HCT116 (cell line): ENCODE data around the gene GAB2. TPM values are rescaled to one million over a fixed set of nuclear protein-coding genes. Genes with fewer than 3 reads are reported as not detected.
"Not testable (repeated sequence)": the region's sequence is repeated elsewhere in the genome, so short reads cannot be mapped to it uniquely, and the experiment has no call there.

Experiments used
- ATAC-seq: fragments of 200-7000 bp; cut with Tn5 transposase; 2 replicates; pipeline ENCODE4 v1.9.1; 2020; ENCODE audit warnings: mild to moderate bottlenecking, moderate library complexity
- BruUV-seq: library from RNA; stranded (reverse); fragments of 400-500 nt; replicated peaks from 2 replicates; lab custom pipeline; 2021; lab: Mats Ljungman, UMichigan
- CTCF ChIA-PET: fragments of 300-600 bp; sonication (Branson Sonifier 250); formaldehyde crosslinking; loops from one replicate; lab custom pipeline; 2021; ENCODE audit warnings: antibody characterized with exemption; lab: Charles Lee
- POLR2A ChIA-PET: fragments of 300-600, 350-600 bp; sonication (Branson Sonifier 250); formaldehyde crosslinking; loops from one replicate; lab custom pipeline; 2021; ENCODE audit warnings: antibody characterized with exemption; lab: Charles Lee
- RAD21 ChIA-PET, 2 experiments: fragments of 300-600 bp; sonication (Branson Sonifier 250); formaldehyde crosslinking; loops; one replicate each; lab custom pipeline; 2023; ENCODE audit warnings: low total read pairs in 2 of 2; ENCODE audit not compliant: uncharacterized antibody in 2 of 2, unreplicated experiment in 2 of 2, low non-redundant PET in 1 of 2; lab: Charles Lee
- DNase-seq: peaks from one replicate; pipeline ENCODE4 v3.0.0-alpha.2; 2010; ENCODE audit warnings: low read depth, low spot score
- H2AFZ ChIP-seq: fragments of 200-600 bp; shearing (Covaris generic), sonication (generic); 2 replicates; pipeline ENCODE4 v1.6.1; 2017; ENCODE audit warnings: low read depth, mixed run types, mixed read lengths, antibody characterized with exemption, low read length; ENCODE audit not compliant: poor library complexity, severe bottlenecking
- H3K27ac ChIP-seq: 2 replicates; pipeline ENCODE4 v1.5.1; 2012; ENCODE audit warnings: low read depth, low read length
- H3K27me3 ChIP-seq: fragments of 200-600 bp; sonication (generic); 2 replicates; pipeline ENCODE4 v1.6.1; 2016; ENCODE audit warnings: mixed run types, low read length, mixed read lengths; ENCODE audit not compliant: insufficient read depth
- H3K36me3 ChIP-seq, 2 experiments: fragments of 200-500 bp in 1 of 2; fragments of 200-600 bp in 1 of 2; sonication (Bioruptor generic) in 1 of 2; sonication (generic) in 1 of 2; 2 replicates each; pipeline versions ENCODE4 v1.5.1 to v1.6.1; 2014 to 2016; ENCODE audit warnings: low read length in 2 of 2, inconsistent platforms in 1 of 2, mixed read lengths in 1 of 2, mixed run types in 1 of 2; ENCODE audit not compliant: insufficient read depth in 2 of 2, control insufficient read depth in 1 of 2
- H3K4me1 ChIP-seq, 2 experiments: fragments of 200-600 bp in 1 of 2; sonication (generic) in 1 of 2; 2 replicates each; pipeline versions ENCODE4 v1.5.1 to v1.6.1; 2012 to 2017; ENCODE audit warnings: low read length in 2 of 2, inconsistent platforms in 1 of 2, mild to moderate bottlenecking in 1 of 2, mixed read lengths in 1 of 2, mixed run types in 1 of 2, moderate library complexity in 1 of 2; ENCODE audit not compliant: insufficient read depth in 2 of 2, control insufficient read depth in 1 of 2
- H3K4me2 ChIP-seq: fragments of 200-600 bp; sonication (generic); 2 replicates; pipeline ENCODE4 v1.6.1; 2017; ENCODE audit warnings: mixed run types, low read length, mixed read lengths
- H3K4me3 ChIP-seq, 2 experiments: fragments of 200-600 bp in 1 of 2; sonication (generic) in 1 of 2; replicated peaks in 1 of 2; 2 replicates each; pipeline ENCODE4 v1.5.1; 2011 to 2016; ENCODE audit warnings: low read length in 2 of 2, control low read depth in 1 of 2, low read depth in 1 of 2, mild to moderate bottlenecking in 1 of 2, mixed read lengths in 1 of 2, mixed run types in 1 of 2
- H3K79me2 ChIP-seq: fragments of 200-600 bp; sonication (generic); 2 replicates; pipeline ENCODE4 v1.6.1; 2017; ENCODE audit warnings: mild to moderate bottlenecking, mixed run types, low read length, moderate library complexity, mixed read lengths; ENCODE audit not compliant: insufficient read depth
- H3K9ac ChIP-seq: fragments of 200-600 bp; sonication (generic); 2 replicates; pipeline ENCODE4 v1.6.1; 2016; ENCODE audit warnings: low read length, mixed read lengths
- H3K9me2 ChIP-seq: fragments of 200-600 bp; sonication (generic), shearing (Covaris generic); 2 replicates; pipeline ENCODE4 v1.6.1; 2017; ENCODE audit warnings: mixed run types, mild to moderate bottlenecking, moderate library complexity; ENCODE audit not compliant: insufficient read depth
- H3K9me3 ChIP-seq, 2 experiments: fragments of 200-500 bp in 1 of 2; fragments of 200-600 bp in 1 of 2; sonication (Bioruptor generic) in 1 of 2; sonication (generic) in 1 of 2; 2 replicates each; pipeline ENCODE4 v1.6.1; 2014 to 2017; ENCODE audit warnings: low read length in 2 of 2, mixed read lengths in 2 of 2, inconsistent platforms in 1 of 2, low read depth in 1 of 2, mild to moderate bottlenecking in 1 of 2, mixed run types in 1 of 2, moderate library complexity in 1 of 2; ENCODE audit not compliant: control insufficient read depth in 1 of 2, insufficient read depth in 1 of 2
- H4K20me1 ChIP-seq: fragments of 200-600 bp; sonication (generic), shearing (Covaris generic); 2 replicates; pipeline ENCODE4 v1.6.1; 2017; ENCODE audit warnings: mixed run types, mild to moderate bottlenecking, moderate library complexity; ENCODE audit not compliant: insufficient read depth
- CEBPB ChIP-seq: IDR thresholded peaks from 2 replicates; pipeline ENCODE4 v1.6.1; 2012; ENCODE audit warnings: low read depth
- EGR1 ChIP-seq: IDR thresholded peaks from 2 replicates; pipeline ENCODE4 v1.6.1; 2012; ENCODE audit warnings: low read depth
- ELF1 ChIP-seq: IDR thresholded peaks from 2 replicates; pipeline ENCODE4 v1.6.1; 2012; ENCODE audit warnings: low read depth, borderline replicate concordance
- EZH2phosphoT487 ChIP-seq: fragments of 200-600 bp; IDR thresholded peaks from 2 replicates; pipeline ENCODE4 v1.6.1; 2018; ENCODE audit warnings: antibody characterized with exemption, borderline replicate concordance
- FOSL1 ChIP-seq: IDR thresholded peaks from 2 replicates; pipeline ENCODE4 v1.6.1; 2012; ENCODE audit warnings: low read depth
- JUND ChIP-seq: IDR thresholded peaks from 2 replicates; pipeline ENCODE4 v1.6.1; 2012
- POLR2A ChIP-seq: IDR thresholded peaks from 2 replicates; pipeline ENCODE4 v1.7.0; 2011; ENCODE audit warnings: borderline replicate concordance; ENCODE audit not compliant: insufficient read depth, insufficient read length; ENCODE audit errors: extremely low read depth
- POLR2AphosphoS5 ChIP-seq: IDR thresholded peaks from 2 replicates; pipeline ENCODE4 v1.6.1; 2011; ENCODE audit warnings: mild to moderate bottlenecking, low read depth, low read length, moderate library complexity
- RAD21 ChIP-seq: IDR thresholded peaks from 2 replicates; pipeline ENCODE4 v1.6.1; 2012; ENCODE audit warnings: low read depth, mild to moderate bottlenecking
- SP1 ChIP-seq: IDR thresholded peaks from 2 replicates; pipeline ENCODE4 v1.6.1; 2012; ENCODE audit warnings: low read depth
- TCF7L2 ChIP-seq: IDR thresholded peaks from 2 replicates; pipeline ENCODE4 v1.7.0; 2011; ENCODE audit warnings: borderline replicate concordance, inconsistent platforms; ENCODE audit not compliant: insufficient read depth, insufficient read length; ENCODE audit errors: extremely low read depth
- YY1 ChIP-seq: IDR thresholded peaks from 2 replicates; pipeline ENCODE4 v1.6.1; 2011; ENCODE audit warnings: low read length, low read depth, moderate library complexity, mild to moderate bottlenecking; ENCODE audit not compliant: insufficient replicate concordance; ENCODE audit errors: extremely low read depth
- ZFX ChIP-seq: fragments of 450-650 bp; IDR thresholded peaks from 2 replicates; pipeline ENCODE4 v1.6.1; 2017
- intact Hi-C: fragments of 100-400 bp; cut with micrococcal nuclease; formaldehyde crosslinking; loops from 2 replicates; pipeline ENCODE4 v1.10.0; 2022
- total RNA-seq: library from RNA; stranded (reverse); gene quantifications from one replicate; pipeline ENCODE4 v1.2.1, GENCODE V29; 2021; ENCODE audit not compliant: unreplicated experiment
- TF ChIP-seq, protein P1 (sequence below): IDR thresholded peaks from 2 replicates; pipeline ENCODE4 v1.6.1; 2012
- TF ChIP-seq, protein P2 (sequence below): IDR thresholded peaks from 2 replicates; pipeline ENCODE4 v1.6.1; 2011; ENCODE audit warnings: mild to moderate bottlenecking, low read length, moderate library complexity; ENCODE audit not compliant: insufficient replicate concordance; ENCODE audit errors: extremely low read depth
- TF ChIP-seq, protein P3 (sequence below): IDR thresholded peaks from 2 replicates; pipeline ENCODE4 v1.6.1; 2012; ENCODE audit warnings: low read depth

The GAB2 gene
- total RNA-seq, 1 experiment from 2014 or later: 1.9 TPM

DNA sequence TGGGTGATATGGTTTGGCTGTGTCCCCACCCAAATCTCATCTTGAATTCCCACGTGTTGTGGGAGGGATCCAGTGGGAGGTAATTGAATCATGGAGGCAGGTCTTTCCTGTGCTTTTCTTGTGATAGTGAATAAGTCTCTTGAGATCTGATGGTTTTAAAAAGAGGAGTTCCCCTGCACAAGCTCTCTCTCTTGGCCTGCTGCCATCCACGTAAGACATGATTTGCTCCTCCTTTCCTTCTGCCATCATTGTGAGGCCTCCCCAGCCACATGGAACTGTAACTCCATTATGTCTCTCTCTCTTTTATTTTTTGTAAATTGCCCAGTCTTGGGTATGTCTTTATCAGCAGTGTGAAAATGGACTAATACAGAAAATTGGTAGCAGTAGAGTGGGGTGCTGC is 145.8 kb downstream of the GAB2 start:
- POLR2A ChIA-PET, H3K4me3 ChIP-seq, ATAC-seq, RAD21 ChIA-PET, BruUV-seq, H3K9me2 ChIP-seq, H3K4me2 ChIP-seq, DNase-seq, H3K27me3 ChIP-seq, CTCF ChIA-PET, intact Hi-C loops, H4K20me1 ChIP-seq, H3K27ac ChIP-seq, H3K36me3 ChIP-seq, H2AFZ ChIP-seq, H3K9me3 ChIP-seq, H3K4me1 ChIP-seq, H3K79me2 ChIP-seq, H3K9ac ChIP-seq: not testable (repeated sequence)

DNA sequence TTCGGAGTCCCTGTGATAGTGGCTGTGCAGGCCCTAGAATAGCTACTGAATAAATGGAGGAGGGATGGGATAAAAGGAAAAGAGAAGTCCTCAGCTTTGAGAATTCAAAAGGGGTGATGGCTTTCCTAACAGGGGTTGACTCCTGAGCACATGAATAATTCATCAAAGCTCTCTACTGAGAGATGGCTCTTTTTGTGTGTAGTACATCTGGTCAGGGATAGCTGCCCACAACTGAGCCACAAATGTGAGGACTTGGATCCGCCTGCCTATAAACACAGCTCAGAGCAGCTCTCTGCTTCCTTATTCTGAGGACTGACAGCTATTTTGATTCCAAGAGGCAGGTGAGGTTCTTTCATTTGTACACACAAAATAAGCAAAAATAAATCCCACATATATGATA is 146.6 kb downstream of the GAB2 start:
- ATAC-seq: no peak
- CTCF ChIA-PET: no interaction called here
- POLR2A ChIA-PET: no interaction called here

More for the DNA sequence above, 146.6 kb downstream of the GAB2 start:
- no peaks in the 10 kb centered on the region; a peak in 1 of 4 replicates for H3K9me3 ChIP-seq
- H3K4me1 ChIP-seq: no peaks in the 10 kb centered on the region
- RAD21 ChIA-PET: no interaction called here
- no peaks in the 10 kb centered on the region for H3K79me2 ChIP-seq
- no peak overlapping the region for H3K4me3 ChIP-seq
- H3K4me2 ChIP-seq: no peak overlapping the region
- H3K9ac ChIP-seq: no peak overlapping the region
- BruUV-seq: no TSS peak
- no peak for DNase-seq
- no peaks in the 10 kb centered on the region for H3K36me3 ChIP-seq
- no peaks in the 10 kb centered on the region for H3K27me3 ChIP-seq
- no peaks in the 10 kb centered on the region for H3K9me2 ChIP-seq
- intact Hi-C loops: no loop called here
- TF ChIP-seq SP1 (no peak), YY1 (no peak), CEBPB (no peak), JUND (no peak), EZH2phosphoT487 (no peak), POLR2AphosphoS5 (no peak), TCF7L2 (no peak), ZFX (no peak), POLR2A (no peak), EGR1 (no peak), ELF1 (no peak), FOSL1 (no peak), RAD21 (no peak)
- TF ChIP-seq, protein P1, sequence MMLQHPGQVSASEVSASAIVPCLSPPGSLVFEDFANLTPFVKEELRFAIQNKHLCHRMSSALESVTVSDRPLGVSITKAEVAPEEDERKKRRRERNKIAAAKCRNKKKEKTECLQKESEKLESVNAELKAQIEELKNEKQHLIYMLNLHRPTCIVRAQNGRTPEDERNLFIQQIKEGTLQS: no peak
- TF ChIP-seq, protein P2, sequence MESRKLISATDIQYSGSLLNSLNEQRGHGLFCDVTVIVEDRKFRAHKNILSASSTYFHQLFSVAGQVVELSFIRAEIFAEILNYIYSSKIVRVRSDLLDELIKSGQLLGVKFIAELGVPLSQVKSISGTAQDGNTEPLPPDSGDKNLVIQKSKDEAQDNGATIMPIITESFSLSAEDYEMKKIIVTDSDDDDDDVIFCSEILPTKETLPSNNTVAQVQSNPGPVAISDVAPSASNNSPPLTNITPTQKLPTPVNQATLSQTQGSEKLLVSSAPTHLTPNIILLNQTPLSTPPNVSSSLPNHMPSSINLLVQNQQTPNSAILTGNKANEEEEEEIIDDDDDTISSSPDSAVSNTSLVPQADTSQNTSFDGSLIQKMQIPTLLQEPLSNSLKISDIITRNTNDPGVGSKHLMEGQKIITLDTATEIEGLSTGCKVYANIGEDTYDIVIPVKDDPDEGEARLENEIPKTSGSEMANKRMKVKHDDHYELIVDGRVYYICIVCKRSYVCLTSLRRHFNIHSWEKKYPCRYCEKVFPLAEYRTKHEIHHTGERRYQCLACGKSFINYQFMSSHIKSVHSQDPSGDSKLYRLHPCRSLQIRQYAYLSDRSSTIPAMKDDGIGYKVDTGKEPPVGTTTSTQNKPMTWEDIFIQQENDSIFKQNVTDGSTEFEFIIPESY: no peak
- TF ChIP-seq, protein P3, sequence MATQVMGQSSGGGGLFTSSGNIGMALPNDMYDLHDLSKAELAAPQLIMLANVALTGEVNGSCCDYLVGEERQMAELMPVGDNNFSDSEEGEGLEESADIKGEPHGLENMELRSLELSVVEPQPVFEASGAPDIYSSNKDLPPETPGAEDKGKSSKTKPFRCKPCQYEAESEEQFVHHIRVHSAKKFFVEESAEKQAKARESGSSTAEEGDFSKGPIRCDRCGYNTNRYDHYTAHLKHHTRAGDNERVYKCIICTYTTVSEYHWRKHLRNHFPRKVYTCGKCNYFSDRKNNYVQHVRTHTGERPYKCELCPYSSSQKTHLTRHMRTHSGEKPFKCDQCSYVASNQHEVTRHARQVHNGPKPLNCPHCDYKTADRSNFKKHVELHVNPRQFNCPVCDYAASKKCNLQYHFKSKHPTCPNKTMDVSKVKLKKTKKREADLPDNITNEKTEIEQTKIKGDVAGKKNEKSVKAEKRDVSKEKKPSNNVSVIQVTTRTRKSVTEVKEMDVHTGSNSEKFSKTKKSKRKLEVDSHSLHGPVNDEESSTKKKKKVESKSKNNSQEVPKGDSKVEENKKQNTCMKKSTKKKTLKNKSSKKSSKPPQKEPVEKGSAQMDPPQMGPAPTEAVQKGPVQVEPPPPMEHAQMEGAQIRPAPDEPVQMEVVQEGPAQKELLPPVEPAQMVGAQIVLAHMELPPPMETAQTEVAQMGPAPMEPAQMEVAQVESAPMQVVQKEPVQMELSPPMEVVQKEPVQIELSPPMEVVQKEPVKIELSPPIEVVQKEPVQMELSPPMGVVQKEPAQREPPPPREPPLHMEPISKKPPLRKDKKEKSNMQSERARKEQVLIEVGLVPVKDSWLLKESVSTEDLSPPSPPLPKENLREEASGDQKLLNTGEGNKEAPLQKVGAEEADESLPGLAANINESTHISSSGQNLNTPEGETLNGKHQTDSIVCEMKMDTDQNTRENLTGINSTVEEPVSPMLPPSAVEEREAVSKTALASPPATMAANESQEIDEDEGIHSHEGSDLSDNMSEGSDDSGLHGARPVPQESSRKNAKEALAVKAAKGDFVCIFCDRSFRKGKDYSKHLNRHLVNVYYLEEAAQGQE: no peak
- TF ChIP-seq, all 23 proteins: peak for 0
- Histone ChIP-seq H4K20me1 (no peaks in the 10 kb centered on the region), H3K27ac (no peak overlapping the region), H2AFZ (no peak overlapping the region)
